Stimulated activated CD4-positive, alpha-beta T cell treated with anti-CD3 and anti-CD28 coated beads, Interleukin-4, amount 100 ng/mL, for 4 hours (primary cell): Measurements from ENCODE around the gene CD81.

Source experiments
- DNase-seq, 2 experiments: peaks; one replicate each; pipeline ENCODE4 v3.0.0-alpha.2; 2020

CD81 gene

GRCh38 chr11:2391181-2391975, 14.3 kb downstream of the CD81 start:
- DNase-seq: no peak

- no peak for DNase-seq
Observed at GRCh38 chr11:2392241-2392959, 15.3 kb downstream of the CD81 start.

GRCh38 chr11:2393111-2393868, 16.2 kb downstream of the CD81 start:
- no peak for DNase-seq

- DNase-seq: no peak
Observed at GRCh38 chr11:2393941-2394817, 17.1 kb downstream of the CD81 start.

- DNase-seq: no peak
Observed at GRCh38 chr11:2394818-2395105, 17.7 kb downstream of the CD81 start.

GRCh38 chr11:2395211-2395730, 18.2 kb downstream of the CD81 start:
- DNase-seq: no peak

- no peak for DNase-seq
Observed at GRCh38 chr11:2395856-2396255, 18.7 kb downstream of the CD81 start.

GRCh38 chr11:2396471-2396870, 19.4 kb downstream of the CD81 start:
- no peak for DNase-seq

- no peak for DNase-seq
Observed at GRCh38 chr11:2397005-2397404, 19.9 kb downstream of the CD81 start.

GRCh38 chr11:2398664-2399355, 21.7 kb downstream of the CD81 start:
- no peak for DNase-seq

GRCh38 chr11:2399488-2400068, 22.5 kb downstream of the CD81 start:
- peak in 1 of 2 experiments; percentile 22 for DNase-seq

- DNase-seq: peak; percentile 98 to 100
Observed at GRCh38 chr11:2400069-2400761, 23.1 kb downstream of the CD81 start, which contains the start of gene TSSC4. Gene TSSC4, plus strand, starts transcription at chr11:2400750. Its CDS starts 1,884 bp downstream, at chr11:2402634.

- DNase-seq: no peak
Observed at GRCh38 chr11:2400762-2401435, 23.8 kb downstream of the CD81 start.

GRCh38 chr11:2401436-2401984, 24.4 kb downstream of the CD81 start:
- no peak for DNase-seq

GRCh38 chr11:2402106-2402505, 25.0 kb downstream of the CD81 start:
- no peak for DNase-seq

GRCh38 chr11:2402890-2403645, 26.0 kb downstream of the CD81 start:
- no peak for DNase-seq

GRCh38 chr11:2404735-2405196, 27.7 kb downstream of the CD81 start:
- DNase-seq: no peak

- DNase-seq: no peak
Observed at GRCh38 chr11:2406451-2406850, 29.3 kb downstream of the CD81 start.

GRCh38 chr11:2406878-2407410, 29.8 kb downstream of the CD81 start:
- no peak for DNase-seq
